HK-2 (cell line): ENCODE data around the gene TRAK2.

Experiments used
- DNase-seq: peaks from one replicate; pipeline ENCODE4 v3.0.0-alpha.2; 2018; ENCODE audit not compliant: unreplicated experiment

TRAK2 gene

DNA sequence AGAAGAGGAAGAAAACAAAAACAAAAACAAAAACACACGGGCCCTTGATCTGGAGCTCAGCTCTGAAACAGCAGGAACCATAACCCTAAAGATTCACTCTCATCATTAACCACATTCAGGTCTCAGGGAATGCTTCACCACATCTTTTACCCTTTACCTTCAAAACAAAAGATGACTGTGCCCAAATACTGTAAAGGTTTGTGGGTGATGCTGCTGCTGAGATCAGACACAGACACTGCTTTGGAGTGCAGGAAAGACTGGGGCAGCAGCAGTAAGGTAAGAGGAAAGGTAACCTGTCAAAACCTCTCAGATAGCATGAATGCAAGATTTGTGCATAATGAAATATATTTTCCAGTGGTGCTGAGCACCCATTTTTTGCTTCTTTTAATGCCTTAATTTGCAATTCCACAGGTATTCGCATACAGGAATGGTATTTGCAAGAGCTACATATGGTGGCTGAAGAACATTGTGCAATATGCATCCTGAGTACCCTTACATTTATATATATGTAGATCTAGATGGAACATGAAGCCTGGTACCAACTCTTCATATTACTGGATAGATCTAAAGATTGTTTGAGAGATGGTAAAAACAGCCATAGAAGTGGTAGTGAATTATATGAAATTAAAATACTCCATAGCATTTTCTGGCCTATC is 90.1 kb downstream of the TRAK2 start:
- no peak for DNase-seq

DNA sequence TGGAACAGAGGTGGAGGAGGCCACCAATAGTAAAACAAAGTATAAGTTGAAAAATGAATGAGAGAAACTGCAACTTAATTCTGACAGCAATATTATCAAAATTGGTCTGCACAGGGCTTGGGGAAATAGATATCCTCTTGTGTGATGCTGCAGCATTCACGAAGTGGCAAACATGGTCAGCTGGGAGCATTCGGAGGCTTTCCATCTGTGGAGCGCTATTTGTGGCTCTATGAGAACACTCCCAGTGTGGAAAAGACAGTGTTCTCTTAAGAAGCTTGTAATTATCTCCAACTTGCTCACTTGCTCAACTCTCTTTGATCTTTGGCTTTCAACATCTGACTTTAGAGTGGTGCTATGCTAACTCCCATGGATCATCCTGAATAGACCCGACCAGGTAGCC is 91.0 kb downstream of the TRAK2 start:
- DNase-seq = no peak

DNA sequence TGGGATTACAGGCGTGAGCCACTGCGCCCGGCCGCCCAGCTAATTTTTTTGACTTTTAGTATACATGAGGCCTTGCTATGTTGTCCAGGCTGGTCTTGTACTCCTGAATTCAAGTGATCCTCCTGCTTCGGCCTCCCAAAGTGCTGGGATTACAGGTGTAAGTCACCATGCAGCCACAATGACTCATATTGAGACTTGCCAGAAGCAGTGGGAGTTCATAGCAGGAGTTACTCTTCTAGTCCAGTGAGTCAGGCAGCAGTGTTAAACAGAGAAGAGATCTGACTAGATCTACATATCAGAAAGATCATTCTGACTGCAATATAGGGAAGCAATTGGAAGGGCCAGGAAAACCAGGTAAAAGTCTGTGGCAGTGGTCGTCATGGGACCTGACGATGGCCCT is 92.6 kb downstream of the TRAK2 start:
- peak; percentile 31 for DNase-seq

DNA sequence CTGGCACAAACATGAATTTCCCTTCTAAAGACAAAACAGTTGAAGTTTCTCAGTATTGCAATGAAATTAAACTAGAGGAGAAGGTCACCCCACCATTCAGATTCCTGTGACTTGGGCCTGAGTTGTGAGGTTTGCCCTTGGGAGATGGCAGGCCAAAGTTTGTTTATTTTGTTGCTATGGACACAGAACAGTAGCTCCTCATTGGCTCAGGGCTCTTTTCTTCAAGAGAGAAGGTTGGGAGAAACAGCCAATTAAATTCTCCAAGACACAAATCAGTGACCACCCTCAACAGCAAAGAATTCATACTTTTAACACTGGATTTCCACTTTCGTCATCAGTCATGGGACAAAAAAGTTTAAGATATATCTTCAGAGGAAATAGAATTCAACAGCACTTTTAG is 94.0 kb downstream of the TRAK2 start, which contains the start of gene FLACC1:
TSS of gene FLACC1 (minus strand) at position 125 of the 400 bp plus-strand sequence. CDS start 5,941 bp downstream, outside the sequence.
- no peak for DNase-seq

DNA sequence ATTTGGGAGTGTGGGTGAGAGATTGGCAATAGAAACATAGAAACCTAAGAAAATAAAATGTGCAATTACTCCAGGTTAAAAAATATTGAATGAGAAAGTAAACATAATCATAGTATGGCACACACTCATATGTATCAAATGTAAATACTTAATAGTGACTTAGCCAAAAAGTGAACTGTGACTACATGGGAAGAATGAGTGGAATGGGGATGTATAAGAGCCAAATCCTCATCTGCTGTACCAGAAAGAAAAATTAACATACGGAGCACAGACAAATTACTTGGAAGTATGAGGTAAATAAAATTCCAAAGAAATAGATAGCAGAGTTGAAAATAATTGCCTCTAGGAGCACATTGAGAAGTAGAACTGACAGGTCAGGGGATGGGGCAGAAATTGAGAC is 98.1 kb downstream of the TRAK2 start:
- no peak for DNase-seq

DNA sequence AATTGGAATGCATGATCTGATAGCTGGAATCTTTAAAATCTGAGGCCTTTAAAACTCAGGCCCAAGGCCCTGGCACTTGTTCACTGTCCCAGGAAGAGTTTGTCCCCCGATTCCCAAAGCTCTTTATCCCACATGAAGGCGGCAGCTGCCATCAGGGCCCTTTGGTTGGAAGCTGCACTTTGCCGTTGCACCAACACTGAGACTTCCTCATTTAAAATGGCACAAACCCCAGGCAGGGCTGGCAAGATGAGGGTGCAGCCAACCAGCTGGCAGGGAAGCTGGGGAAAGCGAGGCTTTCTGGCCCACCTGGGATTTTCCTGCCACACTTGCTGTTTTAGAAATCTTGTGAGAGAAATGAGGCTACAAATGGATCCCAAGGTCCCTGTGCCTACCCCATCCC is 100.4 kb downstream of the TRAK2 start:
- no peak for DNase-seq

DNA sequence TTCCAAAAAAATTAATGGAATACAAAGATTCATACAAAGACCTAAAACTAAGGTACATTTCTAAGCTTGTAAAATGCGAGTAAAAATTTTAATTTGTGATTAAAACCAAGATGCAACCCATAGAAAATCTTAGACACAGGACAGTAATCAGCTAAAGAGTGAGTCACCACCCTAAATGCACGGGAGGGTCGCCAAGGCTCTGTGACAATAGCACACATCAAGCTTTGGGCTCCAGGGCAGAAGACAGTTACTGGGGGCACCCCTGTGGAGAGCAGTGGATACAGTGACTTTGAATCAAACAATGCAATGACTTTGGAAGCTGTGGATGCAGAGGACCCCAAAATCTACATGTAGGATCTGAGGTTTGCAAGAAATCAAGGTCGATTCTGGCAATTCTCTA is 101.7 kb downstream of the TRAK2 start:
- DNase-seq = no peak

DNA sequence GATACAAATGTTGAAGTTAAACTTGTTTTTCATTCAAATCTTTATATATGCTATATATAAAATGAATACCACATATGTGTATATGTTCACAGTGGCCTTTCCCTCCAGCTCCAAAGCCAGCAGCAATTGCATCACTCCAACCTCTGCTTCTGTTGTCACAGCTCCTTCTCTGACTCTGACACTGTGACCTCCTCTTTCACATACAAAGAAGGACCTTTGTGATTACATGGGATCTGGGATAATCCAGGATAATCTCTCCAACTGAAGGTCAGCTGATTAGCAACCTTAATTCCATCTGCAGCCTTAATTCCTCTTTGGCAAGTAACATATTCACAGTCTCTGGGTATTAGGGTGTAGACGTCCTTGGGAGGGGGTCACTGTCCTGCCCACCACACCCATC is 102.5 kb downstream of the TRAK2 start:
- no peak for DNase-seq

DNA sequence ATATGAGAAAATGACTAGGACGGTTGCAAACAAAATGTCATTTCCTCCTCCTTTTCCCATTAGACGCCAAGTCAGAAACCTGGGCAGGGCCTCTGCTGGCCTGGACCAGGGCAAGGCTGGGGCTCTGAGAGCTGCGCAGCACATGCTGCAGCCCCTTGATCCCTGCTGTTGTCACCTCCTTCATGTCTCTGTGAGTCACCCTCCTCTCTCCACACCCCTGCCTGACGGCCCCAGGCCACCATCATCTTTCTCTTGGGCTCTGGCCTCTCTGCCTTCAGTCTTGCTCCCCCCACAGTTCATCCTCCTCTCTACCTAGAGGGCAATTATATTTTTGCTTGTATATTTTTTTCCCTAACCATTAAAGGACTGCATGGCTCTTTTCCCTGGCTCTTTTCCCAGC is 104.1 kb downstream of the TRAK2 start:
- no peak for DNase-seq

DNA sequence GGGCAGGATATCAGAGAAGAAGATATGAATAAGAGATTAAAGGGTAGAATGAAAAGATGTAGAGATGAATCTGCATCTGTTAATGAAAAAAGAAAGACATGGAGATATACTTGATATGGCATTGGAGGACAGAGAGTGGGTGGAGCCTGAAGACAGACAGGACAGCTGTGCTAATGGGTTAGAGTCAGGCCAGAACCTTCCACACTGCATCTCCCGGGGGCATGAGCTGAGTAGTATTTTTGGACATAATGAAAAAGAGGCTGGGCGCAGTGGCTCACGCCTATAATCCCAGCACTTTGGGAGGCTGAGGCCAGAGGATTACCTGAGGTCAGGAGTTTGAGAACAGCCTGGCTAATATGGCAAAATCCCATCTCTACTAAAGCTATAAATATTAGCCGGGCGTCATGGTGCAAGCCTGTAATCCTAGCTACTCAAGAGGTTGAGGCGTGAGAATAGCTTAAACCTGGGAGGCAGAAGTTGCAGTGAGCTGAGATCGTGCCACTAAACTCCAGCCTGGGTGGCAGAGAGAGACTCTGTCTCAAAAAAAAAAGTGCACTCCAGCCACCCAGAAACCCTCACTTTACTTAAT is 105.5 kb downstream of the TRAK2 start:
- DNase-seq = no peak

DNA sequence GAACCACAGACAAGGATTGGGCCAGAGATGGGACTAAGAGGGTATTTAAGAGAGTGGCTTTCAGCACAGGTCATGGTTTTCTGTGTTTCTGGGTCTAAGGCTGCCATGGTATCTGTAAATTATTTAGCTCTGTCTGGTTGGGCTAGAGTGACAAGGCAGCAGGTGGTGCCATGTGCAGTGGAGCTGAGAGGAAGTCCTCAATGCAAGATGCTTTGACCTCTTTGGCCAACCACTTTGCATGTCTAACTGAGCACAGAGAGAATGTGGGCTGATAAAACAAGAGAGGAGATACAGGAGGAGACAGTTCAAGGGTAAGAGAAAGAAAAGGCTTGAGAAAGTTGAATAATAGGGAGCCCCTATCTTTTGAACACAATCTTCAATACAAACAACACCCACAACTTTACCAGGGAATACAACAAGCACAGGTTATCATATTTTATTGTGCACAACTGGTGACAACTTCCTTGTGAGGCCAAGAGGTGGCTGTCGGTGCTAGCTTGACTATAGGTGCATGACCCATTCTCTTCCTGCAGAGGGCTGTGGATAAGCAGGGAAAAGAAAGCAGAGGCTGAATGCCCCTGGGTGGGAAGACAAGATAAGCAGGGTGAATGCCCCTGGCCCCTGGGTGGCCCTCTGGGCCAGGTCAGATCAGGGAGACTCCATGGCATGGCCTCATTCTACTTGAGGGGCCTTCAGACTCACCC is 106.4 kb downstream of the TRAK2 start:
- DNase-seq = no peak

DNA sequence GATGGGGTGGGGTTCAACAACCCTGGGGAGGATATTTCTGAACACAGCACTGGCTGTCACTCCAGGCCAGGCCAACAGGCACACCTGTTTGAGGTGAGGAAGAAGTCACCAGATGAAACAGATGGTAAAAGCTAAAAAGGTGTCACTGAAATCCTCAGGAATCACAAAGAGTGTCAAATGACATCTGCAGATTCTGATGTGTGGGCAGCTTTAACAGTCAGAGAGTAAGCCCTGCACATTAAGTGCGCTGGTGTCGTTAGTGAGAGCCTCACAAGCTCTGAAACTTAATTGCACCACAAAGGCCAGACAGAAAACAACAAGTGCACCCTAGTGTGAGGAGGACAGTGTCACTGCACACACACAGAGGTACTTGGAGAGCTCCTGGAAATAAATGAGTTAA is 107.7 kb downstream of the TRAK2 start:
- no peak for DNase-seq

DNA sequence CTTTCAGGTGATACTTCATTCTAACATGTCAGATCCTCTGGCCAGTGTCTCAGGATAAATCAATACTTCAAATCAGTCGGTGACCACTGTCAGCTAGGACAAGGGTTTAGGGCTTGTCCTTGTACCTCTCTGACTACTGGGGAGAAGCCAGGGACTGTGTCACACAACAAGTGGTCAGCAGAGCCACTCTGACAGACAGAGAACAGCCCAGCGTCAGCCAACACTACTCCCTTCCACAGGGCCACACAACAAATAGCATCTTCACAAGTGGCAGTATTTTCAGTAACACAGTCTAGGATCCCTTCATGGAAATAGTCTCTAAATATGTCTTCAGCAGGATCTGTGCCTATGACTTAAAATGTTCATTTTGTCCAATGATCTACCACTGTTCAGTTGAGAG is 108.3 kb downstream of the TRAK2 start:
- no peak for DNase-seq

DNA sequence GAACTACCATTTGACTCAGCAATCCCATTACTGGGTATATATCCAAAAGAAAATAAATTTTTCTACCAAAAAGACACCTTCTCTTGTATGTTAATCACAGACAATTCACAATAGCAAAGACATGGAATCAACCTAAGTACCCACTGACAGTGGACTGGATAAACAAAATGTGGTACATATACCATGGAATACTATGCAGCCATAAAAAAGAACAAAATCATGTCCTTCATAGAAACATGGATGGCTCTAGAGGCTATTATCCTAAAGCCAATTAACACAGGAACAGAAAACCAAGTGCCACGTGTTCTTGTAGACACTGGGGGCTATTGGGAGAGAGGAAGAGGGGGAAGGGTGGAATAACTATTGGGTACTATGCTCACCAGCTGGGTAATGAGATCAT is 121.8 kb downstream of the TRAK2 start:
- no peak for DNase-seq

DNA sequence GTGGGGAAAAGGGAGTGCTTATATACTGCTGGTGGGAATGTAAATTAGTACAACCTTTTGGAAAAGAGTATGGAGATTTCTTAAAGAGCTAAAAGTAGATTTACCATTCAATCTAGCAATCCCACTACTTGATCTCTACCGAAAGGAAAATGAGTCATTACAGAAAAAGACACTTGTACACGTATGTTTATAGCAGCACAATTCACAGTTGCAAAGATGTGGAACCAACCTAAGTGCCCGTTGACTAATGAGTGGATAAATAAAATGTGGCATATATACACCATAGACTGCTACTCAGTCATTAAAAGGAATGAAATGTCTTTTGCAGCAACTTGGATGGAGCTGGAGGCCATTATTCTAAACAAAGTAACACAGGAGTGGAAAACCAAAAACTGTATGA is 123.6 kb downstream of the TRAK2 start:
- no peak for DNase-seq
